Endodermal cell (in vitro differentiated cells): ENCODE measurements around the gene MEGF11. TPM values are rescaled to one million over a fixed set of nuclear protein-coding genes. Genes with fewer than 3 reads are reported as not detected.

Experiments
- DNase-seq: peaks from one replicate; pipeline ENCODE4 v3.0.0-alpha.2; 2017
- H3K27ac ChIP-seq: 2 replicates; pipeline ENCODE4 v1.5.1; 2013; ENCODE audit warnings: mild to moderate bottlenecking, low read depth, low read length, moderate library complexity
- H3K27me3 ChIP-seq: 2 replicates; pipeline ENCODE4 v1.6.1; 2013; ENCODE audit warnings: mild to moderate bottlenecking, low read length, moderate library complexity; ENCODE audit not compliant: insufficient read depth, control insufficient read depth, poor library complexity, severe bottlenecking
- H3K36me3 ChIP-seq: 2 replicates; pipeline ENCODE4 v1.7.0; 2013; ENCODE audit warnings: mild to moderate bottlenecking, low read length, moderate library complexity; ENCODE audit not compliant: control insufficient read depth, insufficient read depth
- H3K4me1 ChIP-seq: one replicate; pipeline ENCODE4 v1.7.0; 2013; ENCODE audit warnings: low read length; ENCODE audit not compliant: control insufficient read depth, insufficient read depth
- H3K4me3 ChIP-seq: 2 replicates; pipeline ENCODE4 v1.5.1; 2013; ENCODE audit warnings: mild to moderate bottlenecking, low read length, moderate library complexity
- H3K9ac ChIP-seq: 2 replicates; pipeline ENCODE4 v1.6.1; 2013; ENCODE audit warnings: mild to moderate bottlenecking, low read length, moderate library complexity; ENCODE audit not compliant: poor library complexity, severe bottlenecking; ENCODE audit errors: extremely low read depth
- H3K9me3 ChIP-seq: 2 replicates; pipeline ENCODE4 v1.6.1; 2013; ENCODE audit warnings: mild to moderate bottlenecking, low read length, moderate library complexity; ENCODE audit not compliant: control insufficient read depth
- H3K27ac Mint-ChIP-seq: 2 replicates; pipeline ENCODE4 v1.8.0; 2020; ENCODE audit warnings: mixed read lengths
- H3K27me3 Mint-ChIP-seq: 2 replicates; pipeline ENCODE4 v1.8.0; 2021; ENCODE audit warnings: mild to moderate bottlenecking, mixed read lengths; ENCODE audit not compliant: insufficient read depth
- H3K36me3 Mint-ChIP-seq: 2 replicates; pipeline ENCODE4 v1.8.0; 2020; ENCODE audit warnings: low read depth, mixed read lengths
- H3K4me1 Mint-ChIP-seq: 2 replicates; pipeline ENCODE4 v1.8.0; 2020; ENCODE audit warnings: mixed read lengths
- H3K4me3 Mint-ChIP-seq: 2 replicates; pipeline ENCODE4 v1.8.0; 2020; ENCODE audit warnings: mild to moderate bottlenecking, moderate library complexity, mixed read lengths
- H3K9me3 Mint-ChIP-seq: 2 replicates; pipeline ENCODE4 v1.8.0; 2020; ENCODE audit warnings: mild to moderate bottlenecking, mixed read lengths
- CTCF ChIP-seq: fragments of 200-600 bp; sonication (generic); conservative IDR thresholded peaks from 2 replicates; pipeline ENCODE4 v1.5.0; 2021; ENCODE audit warnings: antibody characterized with exemption, mild to moderate bottlenecking
- WGBS, 2 experiments: methylation state at CpG; one replicate each; pipeline versions ENCODE4 v1.1.5 to v1.1.7; 2013; ENCODE audit warnings: missing lambda C conversion rate in 2 of 2, mixed read lengths in 1 of 2; ENCODE audit not compliant: insufficient coverage in 1 of 2, insufficient read length in 1 of 2; 5-methylcytosine and 5-hydroxymethylcytosine counted together
- total RNA-seq, 2 donors: library from RNA; stranded (reverse); fragmentation: NEBNext Ultra II Directional in 1 of 2; extraction: Animal tissue kit (Norgen Biotek cat#: 25700) in 1 of 2; gene quantifications; 2 replicates in 1 of 2; 3 replicates in 1 of 2; pipeline ENCODE4 v1.2.1, GENCODE V29; 2021

The MEGF11 gene
- total RNA-seq, 2 donors from 2014 or later, result 0.73 to 1.2 TPM

DNA sequence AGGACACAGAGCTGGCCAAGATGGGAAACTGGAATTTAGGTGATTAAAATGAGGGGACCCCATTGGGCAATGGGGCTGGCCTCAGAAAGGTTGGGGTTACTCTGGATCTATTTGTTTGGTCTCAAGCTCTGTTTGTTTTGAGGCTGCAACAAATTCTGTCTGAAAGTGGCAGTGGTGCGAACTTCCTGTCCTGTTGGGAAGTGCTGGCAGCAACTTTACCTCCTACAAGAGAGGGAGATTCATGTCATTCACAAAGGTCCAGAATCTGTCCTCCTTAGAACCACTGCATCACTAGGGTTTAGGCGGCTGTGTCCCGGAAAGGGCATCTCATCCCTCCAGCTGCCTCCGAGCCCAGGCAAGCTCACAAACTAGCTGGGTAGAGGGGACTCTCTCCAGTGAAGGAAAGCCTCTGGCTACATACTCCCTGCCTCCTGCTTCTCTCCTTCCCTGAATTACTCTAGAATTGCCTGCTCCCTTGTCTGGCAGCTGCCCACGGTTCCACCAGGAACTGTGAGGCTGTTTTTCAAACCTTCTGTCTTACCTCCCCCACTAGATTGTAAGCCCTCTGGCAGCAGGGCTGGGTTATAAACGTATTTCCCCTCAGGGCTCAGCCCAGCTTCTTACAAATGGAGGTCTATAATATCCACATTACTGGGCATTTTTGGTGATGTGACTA lies 23.6 kb downstream of the MEGF11 start:
- DNase-seq, result no peak

GRCh38 chr15:66228807-66229735 lies 24.5 kb downstream of the MEGF11 start:
- Histone ChIP-seq H3K36me3 (no peaks in the 10 kb centered on the region), H3K4me3 (no peak overlapping the region), H3K27me3 (no peaks in the 10 kb centered on the region), H3K9ac (no peak overlapping the region), H3K27ac (no peak overlapping the region), H3K9me3 (no peaks in the 10 kb centered on the region), H3K4me1 (no peaks in the 10 kb centered on the region)
- Mint-ChIP-seq H3K27me3 (peaks cover 2% of the 10 kb centered on the region), H3K9me3 (peaks cover 3% of the 10 kb centered on the region), H3K4me3 (no peak overlapping the region), H3K27ac (no peak overlapping the region), H3K36me3 (peaks cover 3% of the 10 kb centered on the region), H3K4me1 (peaks cover 9% of the 10 kb centered on the region)
- TF ChIP-seq CTCF, result no peak
- no peak for DNase-seq
- WGBS, 2 experiments, result 92 to 94% methylated on average over 11 to 13 of the region's 13 CpGs

More for the DNA sequence above, 23.6 kb downstream of the MEGF11 start:
- H3K27ac Mint-ChIP-seq, result no peak overlapping the region
- H3K4me1 Mint-ChIP-seq, result peaks cover 9% of the 10 kb centered on the region
- H3K27me3 Mint-ChIP-seq, result peaks cover 2% of the 10 kb centered on the region
- H3K4me3 Mint-ChIP-seq, result no peak overlapping the region
- Histone ChIP-seq H3K36me3 (no peaks in the 10 kb centered on the region), H3K4me1 (no peaks in the 10 kb centered on the region), H3K9ac (no peak overlapping the region), H3K27me3 (no peaks in the 10 kb centered on the region), H3K27ac (no peak overlapping the region), H3K4me3 (no peak overlapping the region), H3K9me3 (no peaks in the 10 kb centered on the region)
- peaks cover 3% of the 10 kb centered on the region for H3K9me3 Mint-ChIP-seq
- H3K36me3 Mint-ChIP-seq, result peaks cover 3% of the 10 kb centered on the region
- TF ChIP-seq CTCF, result no peak
- 75 to 80% methylated on average over 2 to 6 of the region's 6 CpGs for WGBS, 2 experiments

DNA sequence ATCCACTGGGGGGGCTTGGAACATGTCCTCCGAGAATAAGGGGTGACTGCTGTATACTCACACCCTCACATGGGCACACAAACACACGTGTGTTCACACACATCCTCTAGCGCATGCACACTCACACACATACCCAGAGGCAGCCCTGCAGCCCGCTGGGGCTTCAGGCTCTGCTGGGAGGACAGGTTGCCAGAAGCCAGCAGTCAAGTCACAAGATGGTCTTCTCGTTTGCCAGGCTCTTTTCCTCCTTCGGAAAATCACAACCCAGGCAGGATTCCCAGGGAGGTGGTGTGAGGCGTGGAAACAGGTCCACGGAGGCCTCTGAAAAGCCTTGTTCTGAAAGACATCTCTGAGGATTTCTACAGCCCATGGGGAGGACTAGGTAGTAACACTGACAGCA lies 26.8 kb downstream of the MEGF11 start:
- Mint-ChIP-seq H3K9me3 (peaks cover 3% of the 10 kb centered on the region), H3K27me3 (peaks cover 2% of the 10 kb centered on the region), H3K36me3 (peaks cover 3% of the 10 kb centered on the region), H3K4me3 (no peak overlapping the region), H3K4me1 (peaks cover 9% of the 10 kb centered on the region), H3K27ac (no peak overlapping the region)
- H3K27ac ChIP-seq, result no peak overlapping the region
- no peak overlapping the region for H3K4me3 ChIP-seq
- H3K27me3 ChIP-seq, result no peaks in the 10 kb centered on the region
- no peak overlapping the region for H3K9ac ChIP-seq
- H3K36me3 ChIP-seq, result no peaks in the 10 kb centered on the region
- TF ChIP-seq CTCF, result no peak
- H3K4me1 ChIP-seq, result no peaks in the 10 kb centered on the region
- no peaks in the 10 kb centered on the region for H3K9me3 ChIP-seq
- WGBS, 2 experiments, result 91 to 94% methylated on average over 7 to 8 of the region's 8 CpGs
- DNase-seq, result no peak
